ENCODE data around the gene GDPD3.

Gene GDPD3, protein sequence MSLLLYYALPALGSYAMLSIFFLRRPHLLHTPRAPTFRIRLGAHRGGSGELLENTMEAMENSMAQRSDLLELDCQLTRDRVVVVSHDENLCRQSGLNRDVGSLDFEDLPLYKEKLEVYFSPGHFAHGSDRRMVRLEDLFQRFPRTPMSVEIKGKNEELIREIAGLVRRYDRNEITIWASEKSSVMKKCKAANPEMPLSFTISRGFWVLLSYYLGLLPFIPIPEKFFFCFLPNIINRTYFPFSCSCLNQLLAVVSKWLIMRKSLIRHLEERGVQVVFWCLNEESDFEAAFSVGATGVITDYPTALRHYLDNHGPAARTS

GRCh38 chr16:30113031-30113710, at the start of gene GDPD3:
GDPD3 (minus strand) TSS chr16:30113537; CDS start chr16:30113478, 59 bp downstream.
- no peak within 1 kb of the TSS for H3K4me3 ChIP-seq (ENCODE audit: low read length)
- DNase-seq (ENCODE audit: low read depth) = peak; percentile 43
- TF ChIP-seq CTCF (IDR thresholded peaks at IDR 0.05; ENCODE audit: insufficient read depth, low read depth, low read length, missing control alignments) = no peak

DNA sequence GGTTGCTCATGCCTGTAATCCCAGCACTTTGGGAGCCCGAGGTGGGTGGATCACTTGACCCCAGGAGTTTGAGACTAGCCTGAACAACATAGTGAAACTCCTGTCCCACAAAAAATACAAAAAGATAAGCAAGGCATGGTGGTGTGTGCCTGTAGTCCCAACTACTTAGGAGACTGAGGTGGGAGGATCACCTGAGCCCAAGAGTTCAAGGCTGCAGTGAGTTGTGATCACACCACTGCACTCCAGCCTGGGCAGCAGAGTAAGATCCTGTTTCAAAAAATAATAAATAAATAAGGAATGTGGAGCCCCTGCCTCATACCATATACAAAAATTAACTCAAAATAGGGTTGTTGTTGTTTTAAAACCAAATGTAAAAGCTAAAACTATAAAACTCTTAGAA, 43.9 kb upstream of the GDPD3 start:
- no peak overlapping the region for H3K4me3 ChIP-seq (ENCODE audit: low read length)
- no peak for TF ChIP-seq CTCF (IDR thresholded peaks at IDR 0.05; ENCODE audit: insufficient read depth, low read depth, low read length, missing control alignments)
- no peak for DNase-seq (ENCODE audit: low read depth)

GRCh38 chr16:30155188-30155587, 41.9 kb upstream of the GDPD3 start:
- no peak overlapping the region for H3K4me3 ChIP-seq (ENCODE audit: low read length)
- DNase-seq (ENCODE audit: low read depth) = no peak
- TF ChIP-seq CTCF (IDR thresholded peaks at IDR 0.05; ENCODE audit: insufficient read depth, low read depth, low read length, missing control alignments) = no peak

DNA sequence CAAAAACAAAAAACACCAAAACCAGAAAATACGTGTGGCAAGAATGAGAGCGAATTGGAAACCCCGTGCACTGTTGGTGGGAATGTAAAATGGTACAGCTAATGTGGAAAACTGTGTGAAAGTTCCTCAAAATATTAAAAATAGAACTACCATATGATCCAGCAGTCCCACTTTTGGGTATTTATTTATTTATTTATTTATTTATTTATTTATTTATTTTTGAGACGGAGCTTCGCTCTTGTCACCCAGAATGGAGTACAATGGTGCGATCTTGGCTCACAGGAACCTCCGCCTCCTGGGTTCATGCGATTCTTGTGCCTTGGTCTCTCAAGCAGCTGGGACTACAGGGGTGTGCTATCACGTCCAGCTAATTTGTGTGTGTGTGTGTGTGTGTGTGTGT, 39.2 kb upstream of the GDPD3 start:
- DNase-seq (ENCODE audit: low read depth) = no peak
- no peak for TF ChIP-seq CTCF (IDR thresholded peaks at IDR 0.05; ENCODE audit: insufficient read depth, low read depth, low read length, missing control alignments)
- H3K4me3 ChIP-seq (ENCODE audit: low read length) = no peak overlapping the region

DNA sequence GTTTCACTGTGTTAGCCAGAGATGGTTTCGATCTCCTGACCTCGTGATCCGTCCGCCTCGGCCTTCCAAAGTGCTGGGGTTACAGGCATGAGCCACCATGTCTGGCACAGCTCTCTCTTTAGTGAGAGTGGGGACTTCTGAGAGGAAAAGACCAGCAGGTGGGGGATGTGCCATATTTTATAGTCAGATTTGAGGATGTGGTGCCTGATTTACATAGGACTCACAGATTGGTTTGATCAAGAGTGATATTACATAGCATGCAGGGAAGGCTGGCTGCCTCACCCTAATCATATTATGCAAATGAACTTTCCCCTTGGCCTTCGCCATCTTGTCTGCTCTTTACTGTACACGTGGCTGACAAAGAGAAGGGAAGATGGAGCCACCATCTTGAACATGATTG, 37.8 kb upstream of the GDPD3 start:
- no peak overlapping the region for H3K4me3 ChIP-seq (ENCODE audit: low read length)
- DNase-seq (ENCODE audit: low read depth) = no peak
- TF ChIP-seq CTCF (IDR thresholded peaks at IDR 0.05; ENCODE audit: insufficient read depth, low read depth, low read length, missing control alignments) = no peak

- DNase-seq (ENCODE audit: low read depth) = no peak
- TF ChIP-seq CTCF (IDR thresholded peaks at IDR 0.05; ENCODE audit: insufficient read depth, low read depth, low read length, missing control alignments) = no peak
- no peak overlapping the region for H3K4me3 ChIP-seq (ENCODE audit: low read length)
These were observed 36.1 kb upstream of the GDPD3 start for GRCh38 chr16:30149250-30149930.
